Middle frontal gyrus (tissue), 1 donor: ENCODE measurements around the gene RAPGEF1.
"Not testable (repeated sequence)": the region's sequence is repeated elsewhere in the genome, so short reads cannot be mapped to it uniquely, and the experiment has no call there.

ENCODE experiments used
- DNase-seq: peaks from one replicate; pipeline ENCODE4 v3.0.0-alpha.2; 2015; ENCODE audit warnings: low spot score; ENCODE audit errors: extremely low spot score

The RAPGEF1 gene

GRCh38 chr9:131670247-131671132 lies 69.4 kb downstream of the RAPGEF1 start:
- DNase-seq, result no peak

- DNase-seq, result no peak
These were observed 70.4 kb downstream of the RAPGEF1 start for GRCh38 chr9:131669269-131670157.

GRCh38 chr9:131668439-131669268 lies 71.2 kb downstream of the RAPGEF1 start:
- no peak for DNase-seq

- DNase-seq, result no peak
These were observed 71.8 kb downstream of the RAPGEF1 start for GRCh38 chr9:131668057-131668438.

GRCh38 chr9:131667576-131667975 lies 72.3 kb downstream of the RAPGEF1 start:
- no peak for DNase-seq

GRCh38 chr9:131666774-131667173 lies 73.1 kb downstream of the RAPGEF1 start:
- no peak for DNase-seq

- no peak for DNase-seq
These were observed 73.8 kb downstream of the RAPGEF1 start for GRCh38 chr9:131666029-131666428.

- DNase-seq, result no peak
These were observed 76.6 kb downstream of the RAPGEF1 start for GRCh38 chr9:131663288-131663687.

- not testable (repeated sequence) for DNase-seq
These were observed 77.6 kb downstream of the RAPGEF1 start for GRCh38 chr9:131662289-131662621.

- no peak for DNase-seq
These were observed 78.1 kb downstream of the RAPGEF1 start for GRCh38 chr9:131661568-131662288.

GRCh38 chr9:131660466-131661405 lies 79.1 kb downstream of the RAPGEF1 start:
- no peak for DNase-seq

GRCh38 chr9:131658377-131659129 lies 81.3 kb downstream of the RAPGEF1 start:
- DNase-seq, result no peak

- DNase-seq, result no peak
These were observed 81.9 kb downstream of the RAPGEF1 start for GRCh38 chr9:131657940-131658339.

- DNase-seq, result no peak
These were observed 82.4 kb downstream of the RAPGEF1 start for GRCh38 chr9:131657456-131657855.

GRCh38 chr9:131657037-131657377 lies 82.9 kb downstream of the RAPGEF1 start:
- DNase-seq, result no peak

GRCh38 chr9:131656356-131657036 lies 83.4 kb downstream of the RAPGEF1 start:
- DNase-seq, result peak; percentile 33

- DNase-seq, result not testable (repeated sequence)
These were observed 85.5 kb downstream of the RAPGEF1 start for GRCh38 chr9:131654369-131654768.

GRCh38 chr9:131651599-131651998 lies 88.3 kb downstream of the RAPGEF1 start:
- DNase-seq, result no peak
